PC-3 (cell line): Measurements from ENCODE around the gene GADD45GIP1.

Source experiments
- EZH2 ChIP-seq: fragments of 300-600 bp; sonication (generic); IDR thresholded peaks from one replicate; pipeline ENCODE4 v1.6.1; 2017; ENCODE audit warnings: antibody characterized with exemption, mild to moderate bottlenecking, low read length; ENCODE audit not compliant: unreplicated experiment
- TF ChIP-seq, protein P1 (sequence below): fragments of 300-600 bp; sonication (generic); conservative IDR thresholded peaks from 2 replicates; pipeline ENCODE4 v1.5.1; 2017; ENCODE audit warnings: antibody characterized with exemption, low read depth, mild to moderate bottlenecking, low read length

DNA sequence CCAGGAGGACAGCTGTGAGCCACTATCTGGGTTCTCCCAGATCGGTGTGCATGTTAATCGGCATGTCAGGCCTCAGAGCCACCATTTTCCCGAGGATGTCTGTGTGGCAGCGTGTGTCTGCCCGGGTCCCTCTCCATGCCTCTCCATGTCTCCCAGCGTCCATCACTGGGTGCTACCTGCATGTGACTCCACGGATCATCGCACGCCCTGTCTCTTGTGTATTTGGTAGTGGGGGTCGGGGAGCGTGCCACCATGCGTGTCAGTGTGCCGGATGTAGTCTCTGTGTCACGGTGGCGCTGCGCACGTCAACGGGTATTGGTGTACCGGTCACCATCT lies 44.1 kb upstream of the GADD45GIP1 start:
- TF ChIP-seq, protein P1, sequence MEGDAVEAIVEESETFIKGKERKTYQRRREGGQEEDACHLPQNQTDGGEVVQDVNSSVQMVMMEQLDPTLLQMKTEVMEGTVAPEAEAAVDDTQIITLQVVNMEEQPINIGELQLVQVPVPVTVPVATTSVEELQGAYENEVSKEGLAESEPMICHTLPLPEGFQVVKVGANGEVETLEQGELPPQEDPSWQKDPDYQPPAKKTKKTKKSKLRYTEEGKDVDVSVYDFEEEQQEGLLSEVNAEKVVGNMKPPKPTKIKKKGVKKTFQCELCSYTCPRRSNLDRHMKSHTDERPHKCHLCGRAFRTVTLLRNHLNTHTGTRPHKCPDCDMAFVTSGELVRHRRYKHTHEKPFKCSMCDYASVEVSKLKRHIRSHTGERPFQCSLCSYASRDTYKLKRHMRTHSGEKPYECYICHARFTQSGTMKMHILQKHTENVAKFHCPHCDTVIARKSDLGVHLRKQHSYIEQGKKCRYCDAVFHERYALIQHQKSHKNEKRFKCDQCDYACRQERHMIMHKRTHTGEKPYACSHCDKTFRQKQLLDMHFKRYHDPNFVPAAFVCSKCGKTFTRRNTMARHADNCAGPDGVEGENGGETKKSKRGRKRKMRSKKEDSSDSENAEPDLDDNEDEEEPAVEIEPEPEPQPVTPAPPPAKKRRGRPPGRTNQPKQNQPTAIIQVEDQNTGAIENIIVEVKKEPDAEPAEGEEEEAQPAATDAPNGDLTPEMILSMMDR: no peak
- no peak for TF ChIP-seq EZH2
